SK-N-SH treated with all-trans-retinoic acid at 6 μM for 48 hours (cell line): ENCODE measurements around the gene SORCS2.

Experiments
- ATAC-seq: fragments of 200-7000 bp; cut with Tn5 transposase; 3 replicates; pipeline ENCODE4 v1.9.1; 2020; ENCODE audit warnings: mild to moderate bottlenecking, moderate library complexity
- ARNTL ChIP-seq: fragments of 450-650 bp; formaldehyde crosslinking; IDR thresholded peaks from 2 replicates; pipeline ENCODE4 v1.5.0; 2020; ENCODE audit warnings: low read depth, mild to moderate bottlenecking, moderate library complexity, borderline replicate concordance
- BACH2 ChIP-seq: fragments of 250-450 bp; sonication (Bioruptor Pico); IDR thresholded peaks from 2 replicates; pipeline ENCODE4 v1.9.0; 2021; ENCODE audit warnings: mild to moderate bottlenecking, borderline replicate concordance
- CREB5 ChIP-seq: fragments of 250-450 bp; sonication (Bioruptor Pico); IDR thresholded peaks from 2 replicates; pipeline ENCODE4 v1.5.1; 2020; ENCODE audit warnings: low read depth, mild to moderate bottlenecking, moderate library complexity
- CSDC2 ChIP-seq: fragments of 250-450 bp; sonication (Bioruptor Pico); IDR thresholded peaks from 2 replicates; pipeline ENCODE4 v1.5.0; 2020; ENCODE audit warnings: mild to moderate bottlenecking, moderate library complexity
- CSRNP3 ChIP-seq: fragments of 250-450 bp; sonication (Bioruptor Pico); IDR thresholded peaks from 2 replicates; pipeline ENCODE4 v1.5.1; 2021; ENCODE audit warnings: mild to moderate bottlenecking, moderate library complexity
- ESRRG ChIP-seq: fragments of 250-450 bp; sonication (Bioruptor Pico); IDR thresholded peaks from 2 replicates; pipeline ENCODE4 v1.6.1; 2021; ENCODE audit warnings: mild to moderate bottlenecking
- GLIS3 ChIP-seq: fragments of 250-450 bp; sonication (Bioruptor Pico); IDR thresholded peaks from 2 replicates; pipeline ENCODE4 v1.5.0; 2020; ENCODE audit warnings: mild to moderate bottlenecking, moderate library complexity
- ISL1 ChIP-seq: fragments of 250-450 bp; sonication (Bioruptor Pico); IDR thresholded peaks from 2 replicates; pipeline ENCODE4 v2.1.2; 2022; ENCODE audit warnings: mild to moderate bottlenecking, moderate library complexity
- OSR1 ChIP-seq: fragments of 250-450 bp; sonication (Bioruptor Pico); IDR thresholded peaks from 2 replicates; pipeline ENCODE4 v1.8.0; 2022; ENCODE audit warnings: moderate library complexity, mild to moderate bottlenecking, inconsistent platforms
- PATZ1 ChIP-seq: fragments of 250-450 bp; sonication (Bioruptor Pico); IDR thresholded peaks from 2 replicates; pipeline ENCODE4 v1.8.0; 2020; ENCODE audit warnings: mild to moderate bottlenecking, moderate library complexity, borderline replicate concordance
- PPARA ChIP-seq: fragments of 250-450 bp; sonication (Bioruptor Pico); IDR thresholded peaks from 2 replicates; pipeline ENCODE4 v1.5.0; 2020; ENCODE audit warnings: mild to moderate bottlenecking, borderline replicate concordance
- RARB ChIP-seq: fragments of 250-450 bp; sonication (Bioruptor Pico); IDR thresholded peaks from 2 replicates; pipeline ENCODE4 v1.8.0; 2021; ENCODE audit warnings: mild to moderate bottlenecking, moderate library complexity
- SNAI2 ChIP-seq: fragments of 250-450 bp; sonication (Bioruptor Pico); IDR thresholded peaks from 2 replicates; pipeline ENCODE4 v1.5.0; 2020; ENCODE audit warnings: mild to moderate bottlenecking, moderate library complexity
- TCF4 ChIP-seq: fragments of 250-450 bp; sonication (Bioruptor Pico); IDR thresholded peaks from 2 replicates; pipeline ENCODE4 v1.8.0; 2021; ENCODE audit warnings: mild to moderate bottlenecking, moderate library complexity, borderline replicate concordance
- TOX ChIP-seq: fragments of 250-450 bp; sonication (Bioruptor Pico); IDR thresholded peaks from 2 replicates; pipeline ENCODE4 v1.8.0; 2021; ENCODE audit warnings: mild to moderate bottlenecking, moderate library complexity, borderline replicate concordance
- TSHZ2 ChIP-seq: fragments of 250-450 bp; sonication (Bioruptor Pico); IDR thresholded peaks from 2 replicates; pipeline ENCODE4 v1.5.0; 2020; ENCODE audit warnings: mild to moderate bottlenecking, moderate library complexity
- ZC3H10 ChIP-seq: fragments of 250-450 bp; sonication (Bioruptor Pico); IDR thresholded peaks from 2 replicates; pipeline ENCODE4 v1.5.1; 2021; ENCODE audit warnings: mild to moderate bottlenecking, moderate library complexity
- ZFP3 ChIP-seq: fragments of 250-450 bp; sonication (Bioruptor Pico); IDR thresholded peaks from 2 replicates; pipeline ENCODE4 v1.5.0; 2020; ENCODE audit warnings: mild to moderate bottlenecking, moderate library complexity
- ZFP30 ChIP-seq: fragments of 450-650 bp; formaldehyde crosslinking; IDR thresholded peaks from 2 replicates; pipeline ENCODE4 v1.5.0; 2022; ENCODE audit warnings: mild to moderate bottlenecking, moderate library complexity
- ZNF70 ChIP-seq: fragments of 450-650 bp; formaldehyde crosslinking; IDR thresholded peaks from 2 replicates; pipeline ENCODE4 v1.5.0; 2020; ENCODE audit warnings: mild to moderate bottlenecking, moderate library complexity

Gene SORCS2

GRCh38 chr4:7571701-7572100, 379.4 kb downstream of the SORCS2 start:
- no peak for ATAC-seq
- TF ChIP-seq RARB (CRISPR knock-in tag) (no peak), SNAI2 (CRISPR knock-in tag) (no peak), GLIS3 (no peak), ZFP30 (CRISPR knock-in tag) (no peak), ZFP3 (no peak), CSDC2 (no peak), ISL1 (CRISPR knock-in tag) (no peak)

- no peak for TF ChIP-seq PPARA (CRISPR knock-in tag)
- TF ChIP-seq ZC3H10 = no peak
- no peak for TF ChIP-seq SNAI2 (CRISPR knock-in tag)
- no peak for TF ChIP-seq ISL1 (CRISPR knock-in tag)
- TF ChIP-seq GLIS3 = no peak
- no peak for TF ChIP-seq CREB5
- no peak for TF ChIP-seq TOX
- no peak for TF ChIP-seq OSR1 (CRISPR knock-in tag)
- no peak for TF ChIP-seq ZNF70
- TF ChIP-seq ESRRG (CRISPR knock-in tag) = no peak
- TF ChIP-seq TCF4 (CRISPR knock-in tag) = no peak
- no peak for TF ChIP-seq TSHZ2 (CRISPR knock-in tag)
- TF ChIP-seq CSDC2 = no peak
- no peak for TF ChIP-seq CSRNP3 (CRISPR knock-in tag)
- no peak for ATAC-seq
These were observed 380.6 kb downstream of the SORCS2 start for GRCh38 chr4:7572894-7573293.

- no peak for ATAC-seq
- TF ChIP-seq PATZ1 = no peak
- TF ChIP-seq, all 23 proteins: peak for 0
These were observed 381.3 kb downstream of the SORCS2 start for GRCh38 chr4:7573576-7574091.

GRCh38 chr4:7574287-7575014, 382.1 kb downstream of the SORCS2 start:
- no peak for ATAC-seq
- TF ChIP-seq TSHZ2 (CRISPR knock-in tag) = no peak
- no peak for TF ChIP-seq TCF4 (CRISPR knock-in tag)
- no peak for TF ChIP-seq CREB5
- TF ChIP-seq ARNTL (CRISPR knock-in tag) = no peak
- TF ChIP-seq OSR1 (CRISPR knock-in tag) = no peak
- no peak for TF ChIP-seq CSDC2
- TF ChIP-seq ESRRG (CRISPR knock-in tag) = no peak
- no peak for TF ChIP-seq BACH2 (CRISPR knock-in tag)
- no peak for TF ChIP-seq ZFP30 (CRISPR knock-in tag)
- TF ChIP-seq ZC3H10 = no peak
- no peak for TF ChIP-seq SNAI2 (CRISPR knock-in tag)
- no peak for TF ChIP-seq PPARA (CRISPR knock-in tag)
- TF ChIP-seq ZNF70 = no peak
